GM10248 (cell line): ENCODE results near the gene ANKRD13D.

Experiments used
- CTCF ChIA-PET: fragments of 300-600 bp; sonication (Branson Sonifier 250); formaldehyde crosslinking; extraction: SDS; loops from one replicate; lab custom pipeline; 2021; ENCODE audit warnings: antibody characterized with exemption; lab: Yijun Ruan, JAX
- POLR2A ChIA-PET: fragments of 350-650 bp; sonication (Branson Sonifier 250); formaldehyde crosslinking; extraction: SDS; loops from one replicate; lab custom pipeline; 2020; ENCODE audit warnings: antibody characterized with exemption; lab: Yijun Ruan, JAX
- DNase-seq: peaks from one replicate; pipeline ENCODE4 v3.0.0; 2012; ENCODE audit errors: extremely low spot score
- CTCF ChIP-seq: IDR thresholded peaks from 2 replicates; pipeline ENCODE4 v1.5.1; 2012; ENCODE audit warnings: mild to moderate bottlenecking, low read depth; ENCODE audit errors: extremely low read depth, missing control alignments, control extremely low read depth

Gene ANKRD13D

DNA sequence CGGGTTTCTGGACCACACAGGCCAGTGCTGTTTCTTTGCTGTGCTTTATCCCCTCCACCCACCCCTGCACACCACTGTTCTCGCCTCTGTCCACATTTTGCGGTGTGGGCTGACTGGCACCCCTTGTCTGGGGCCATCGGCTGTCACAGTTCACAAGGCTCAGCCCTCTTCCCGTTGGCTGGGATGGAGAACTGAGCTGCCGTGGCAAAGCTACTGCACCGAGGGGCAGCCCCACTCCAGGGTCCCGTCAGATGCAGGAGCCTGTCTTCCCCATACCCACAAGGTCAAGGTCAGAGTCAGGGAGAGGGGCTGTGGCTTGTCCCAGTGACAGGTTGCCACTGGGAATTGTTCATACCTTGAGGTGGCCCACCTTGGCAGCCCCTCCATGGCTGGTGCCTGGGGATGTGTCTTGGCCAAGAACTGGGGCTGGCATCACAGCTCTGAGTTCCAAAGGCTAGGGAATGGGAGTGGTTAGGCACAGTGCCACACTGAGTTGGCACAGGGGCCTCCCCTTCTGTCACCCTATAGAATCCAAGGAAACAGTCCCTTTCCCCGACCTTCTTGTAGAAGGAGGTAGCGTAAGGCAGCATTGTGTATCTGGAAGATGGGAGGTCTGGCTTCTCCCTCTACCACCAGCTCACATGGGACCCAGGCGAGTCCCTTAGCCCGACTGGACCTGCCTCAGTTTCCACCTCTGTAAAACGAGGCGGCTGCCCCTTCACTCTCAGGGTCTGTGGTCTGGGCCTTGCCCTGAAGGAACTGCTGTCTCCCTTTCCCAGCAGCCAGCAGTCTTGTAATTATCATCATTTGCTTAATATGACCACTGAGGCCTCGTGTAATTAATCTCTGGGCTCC, 19.5 kb upstream of the ANKRD13D start:
- no peak for DNase-seq
- TF ChIP-seq CTCF = no peak
- POLR2A ChIA-PET = interaction anchor here (0.7 kb wide), 1 partner anchor 181 kb away, joined by 4 read pairs; no protein-coding TSS in a partner anchor
- CTCF ChIA-PET = interaction anchor here (0.6 to 6.3 kb wide), 7 partner anchors 8 to 113 kb away, joined by 3 to 56 read pairs (median 4); no protein-coding TSS in a partner anchor

DNA sequence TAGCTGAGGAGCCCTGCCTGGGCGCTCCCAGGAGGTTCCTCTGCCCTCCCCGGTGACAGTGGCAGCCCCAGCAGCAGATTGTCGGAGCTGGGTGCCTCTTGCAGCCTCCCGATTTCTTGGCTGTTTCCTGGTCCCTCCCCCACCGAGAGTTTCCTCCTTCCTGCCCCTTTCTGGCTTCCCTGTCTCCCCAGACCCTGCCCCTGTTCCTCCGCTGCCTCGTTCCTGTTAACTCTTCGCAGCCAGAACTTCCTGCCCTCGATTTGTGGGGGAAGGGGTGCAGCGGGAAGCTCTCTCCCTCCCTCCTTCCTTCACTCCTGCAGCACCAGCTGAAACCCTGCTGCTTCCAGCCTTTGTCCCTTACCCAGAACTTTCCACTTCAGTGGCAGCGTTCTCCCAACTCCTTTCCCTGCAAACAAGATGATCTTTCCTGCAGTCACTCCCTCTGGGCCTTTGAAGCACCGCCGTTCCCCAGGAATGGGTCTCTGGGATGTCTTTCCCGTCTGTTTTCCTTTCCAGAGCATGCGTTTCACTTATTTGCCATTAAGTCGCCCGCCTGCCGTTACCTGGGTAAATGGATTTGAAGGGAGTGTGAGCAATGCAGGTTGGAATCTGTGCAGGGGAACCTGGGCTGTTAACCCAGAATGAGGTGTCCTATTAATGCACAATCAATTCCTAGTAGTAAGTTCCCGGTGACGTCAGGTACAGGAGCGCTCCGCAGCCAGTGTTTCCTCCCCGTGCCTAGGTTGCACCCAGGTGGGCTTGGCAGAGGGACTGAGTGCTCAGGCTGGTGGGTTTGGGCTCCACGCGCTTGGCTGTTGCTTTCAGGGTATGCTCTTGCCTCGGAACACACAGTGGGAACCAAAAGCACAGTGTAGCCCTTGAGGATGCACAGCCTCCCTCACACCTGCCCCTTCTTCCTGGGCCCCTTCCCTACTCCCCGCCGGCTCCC, 18.6 kb upstream of the ANKRD13D start:
- ChIA-PET POLR2A (interaction anchor here (1.0 kb wide), 1 partner anchor 83 kb away, joined by 4 read pairs; the partner anchor contains the start of gene POLD4), CTCF (interaction anchor here (1.0 to 6.3 kb wide), 10 partner anchors 8 to 112 kb away, joined by 3 to 56 read pairs (median 8); partner anchors contain the start of genes ANKRD13D and POLD4)
- TF ChIP-seq CTCF = no peak
- DNase-seq = no peak

- ChIA-PET CTCF (interaction anchor here (1.0 to 6.3 kb wide), 10 partner anchors 9 to 111 kb away, joined by 3 to 56 read pairs (median 8); partner anchors contain the start of genes ANKRD13D, CLCF1 and POLD4), POLR2A (interaction anchor here (1.0 to 1.1 kb wide), 2 partner anchors 82 to 176 kb away, joined by 3 to 4 read pairs; partner anchors contain the start of gene POLD4)
- TF ChIP-seq CTCF = no peak
- DNase-seq = no peak
These were observed 17.9 kb upstream of the ANKRD13D start for GRCh38 chr11:67271205-67271540.

DNA sequence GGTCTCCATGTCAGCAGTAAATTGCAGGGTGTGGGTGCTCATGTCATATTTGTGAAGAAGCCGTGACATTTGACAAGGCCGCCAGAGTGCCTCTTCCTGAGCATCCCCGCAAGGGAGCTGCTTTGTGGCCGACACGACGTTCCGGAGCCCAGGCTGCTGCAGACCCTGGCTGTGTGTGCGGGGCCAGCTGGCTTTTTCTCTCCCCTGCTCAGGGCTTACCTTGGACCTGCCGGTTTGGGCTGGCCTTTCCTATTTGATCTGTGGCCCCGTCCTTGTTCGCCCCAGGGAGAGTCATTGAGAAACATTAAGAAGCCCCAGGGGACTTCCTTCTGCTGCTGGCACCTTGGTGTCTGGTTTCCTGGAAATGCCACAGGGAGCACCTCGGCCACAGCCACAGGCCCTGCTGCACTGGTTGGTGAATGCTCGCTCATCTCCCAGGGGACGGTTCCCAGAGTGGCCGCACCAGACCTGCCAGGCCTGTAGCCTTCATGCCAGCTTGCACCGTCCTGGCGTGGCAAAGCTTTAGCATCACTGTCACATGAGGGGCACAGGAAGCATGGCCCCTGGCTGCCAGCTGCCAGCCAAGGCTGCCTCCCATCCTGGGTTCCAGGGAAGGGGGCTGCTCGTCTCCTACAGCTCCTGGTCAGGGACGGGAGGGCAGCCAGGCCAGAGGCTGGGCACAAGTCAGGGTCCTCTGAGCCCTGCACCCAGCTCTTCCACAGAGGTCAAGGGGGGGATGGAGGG, 17.4 kb upstream of the ANKRD13D start:
- CTCF ChIA-PET = interaction anchor here (0.7 to 6.3 kb wide), 15 partner anchors 9 to 120 kb away, joined by 3 to 56 read pairs (median 4); partner anchors contain the start of genes ANKRD13D, CLCF1, POLD4 and RAD9A
- TF ChIP-seq CTCF = no peak
- DNase-seq = no peak
- POLR2A ChIA-PET = interaction anchor here (1.0 to 1.1 kb wide), 2 partner anchors 82 to 177 kb away, joined by 3 to 4 read pairs; partner anchors contain the start of gene POLD4

DNA sequence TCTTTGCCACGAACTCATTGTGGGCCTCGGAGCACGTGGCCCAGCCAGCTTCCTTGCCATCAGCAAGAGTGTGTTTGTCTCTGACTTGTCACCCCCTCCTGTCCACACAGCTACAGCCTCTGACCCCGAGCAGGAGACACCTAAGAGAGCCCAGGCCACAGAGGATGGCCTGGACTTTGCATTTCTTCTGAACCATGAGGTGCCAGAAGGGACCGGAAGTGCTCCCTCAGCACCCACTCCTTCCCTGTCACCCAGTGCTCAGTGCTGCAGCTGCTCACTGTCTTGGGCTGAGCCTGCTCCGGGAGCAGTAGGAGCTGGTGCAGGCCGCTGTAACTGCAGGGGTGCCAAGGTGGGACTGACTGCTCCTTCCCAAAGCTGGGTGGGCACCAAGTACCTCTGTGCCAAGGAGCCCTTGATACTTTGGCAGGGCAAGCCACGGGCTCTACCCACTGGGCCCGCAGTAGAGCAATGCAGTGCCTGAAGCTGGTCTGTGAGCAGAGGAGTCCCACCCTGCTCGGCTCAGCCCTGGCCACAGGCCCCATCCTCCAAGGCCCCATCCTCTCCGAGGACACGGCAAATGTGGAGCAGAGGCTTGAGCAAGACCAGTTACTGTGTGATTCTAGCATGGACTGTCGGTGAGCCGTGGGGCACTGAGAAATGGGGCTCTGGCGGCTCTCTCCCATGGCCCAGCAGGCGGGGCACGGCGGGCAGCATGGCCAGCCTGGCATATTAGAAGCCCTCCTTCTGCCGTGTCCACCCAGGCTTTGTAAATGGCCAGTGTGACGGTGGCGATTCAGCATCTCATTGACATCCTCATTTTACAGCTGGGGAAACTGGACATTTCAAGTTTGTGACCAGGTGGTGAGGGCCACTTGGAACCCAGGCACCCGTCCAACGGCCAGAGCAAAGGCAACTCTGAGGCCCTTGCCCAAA, 16.5 kb upstream of the ANKRD13D start:
- peak; percentile 55 for DNase-seq

More for the DNA sequence above, 16.5 kb upstream of the ANKRD13D start:
- no peak for TF ChIP-seq CTCF
- POLR2A ChIA-PET = interaction anchor here (1.1 kb wide), 1 partner anchor 178 kb away, joined by 3 read pairs; no protein-coding TSS in a partner anchor
- CTCF ChIA-PET = interaction anchor here (0.9 to 6.3 kb wide), 13 partner anchors 9 to 119 kb away, joined by 3 to 56 read pairs (median 5); partner anchors contain the start of genes ANKRD13D, CLCF1, POLD4 and RAD9A
